Motor neuron (in vitro differentiated cells): Measurements from ENCODE around the gene HHIPL2. TPM values are rescaled to one million over a fixed set of nuclear protein-coding genes. Genes with fewer than 3 reads are reported as not detected.
"Not testable (repeated sequence)": the region's sequence is repeated elsewhere in the genome, so short reads cannot be mapped to it uniquely, and the experiment has no call there.

Source experiments
- ATAC-seq, 8 experiments: fragments of 200-7000 bp; cut with Tn5 transposase; replicated peaks in 6 of 8; 2 replicates each; pipeline ENCODE4 v1.8.0; 2021; ENCODE audit warnings: mild to moderate bottlenecking in 8 of 8, moderate library complexity in 8 of 8
- H3K27ac ChIP-seq, 2 donors: fragments of 250-450 bp; sonication (Bioruptor Pico); 2 replicates each; pipeline ENCODE4 v1.9.0; 2021; ENCODE audit warnings: antibody characterized with exemption in 2 of 2, mild to moderate bottlenecking in 2 of 2, moderate library complexity in 1 of 2
- H3K4me1 ChIP-seq, 2 donors: fragments of 250-450 bp; sonication (Bioruptor Pico); replicated peaks in 1 of 2; 2 replicates each; pipeline ENCODE4 v1.6.1; 2021; ENCODE audit warnings: antibody characterized with exemption in 2 of 2, mild to moderate bottlenecking in 2 of 2, moderate library complexity in 1 of 2
- H3K4me3 ChIP-seq, 5 donors: fragments of 250-450 bp; sonication (Bioruptor Pico); 2 replicates each; pipeline ENCODE4 v1.9.0; 2021; ENCODE audit warnings: antibody characterized with exemption in 5 of 5, mild to moderate bottlenecking in 5 of 5, moderate library complexity in 4 of 5
- WGBS, 10 experiments: fragments of 450-650 bp; shearing (Covaris generic); methylation state at CpG; one replicate each; pipeline ENCODE4 v1.0.0; 2022; 5-methylcytosine and 5-hydroxymethylcytosine counted together
- in situ Hi-C, 9 experiments: fragments of 400-800 bp; cut with MboI; loops; one replicate each; pipeline ENCODE4 v1.15.0; 2021; ENCODE audit warnings: low sequenced_read_pairs in 9 of 9, low pct_unique_long_range_greater_than_20kb in 2 of 9; ENCODE audit not compliant: unreplicated experiment in 9 of 9
- total RNA-seq, 8 experiments: library from RNA; unstranded; fragments of 300-600 nt; gene quantifications; 2 replicates each; pipeline versions ENCODE4 v1.2.3 to v1.2.4, GENCODE V29; 2022

Gene HHIPL2
- total RNA-seq, 8 experiments from 2014 or later, result 0.22 to 6.1 (median 0.78) TPM

DNA sequence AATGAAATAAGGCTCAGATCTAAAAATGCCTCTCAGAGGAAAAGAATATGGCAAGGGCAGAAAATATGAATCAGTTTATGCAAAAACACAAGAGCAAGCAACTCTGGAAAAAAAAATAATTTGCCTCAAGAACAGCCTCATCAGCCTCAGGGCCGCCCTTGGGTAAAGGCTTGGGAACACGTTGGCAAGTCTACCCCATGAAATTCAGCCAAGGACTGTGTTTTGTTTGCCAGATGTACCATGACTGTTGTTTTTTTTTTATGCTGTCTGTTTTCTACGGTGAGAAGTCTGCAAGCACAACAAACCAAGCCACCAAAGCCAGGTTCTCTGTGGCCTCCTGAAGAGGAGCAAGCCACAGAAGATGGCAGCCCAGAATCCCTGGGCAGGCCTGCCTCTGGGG is 18.0 kb downstream of the HHIPL2 start:
- Histone ChIP-seq H3K4me3 (no peak overlapping the region), H3K27ac (no peak overlapping the region), H3K4me1 (no peaks in the 10 kb centered on the region)
- in situ Hi-C loops, result no loop called here
- 34 to 83% (median 44%) methylated on average over 1 to 3 of the region's 3 CpGs; no CpG with 5 or more reads in 3 of the 10 experiments for WGBS, 10 experiments
- no peak for ATAC-seq

DNA sequence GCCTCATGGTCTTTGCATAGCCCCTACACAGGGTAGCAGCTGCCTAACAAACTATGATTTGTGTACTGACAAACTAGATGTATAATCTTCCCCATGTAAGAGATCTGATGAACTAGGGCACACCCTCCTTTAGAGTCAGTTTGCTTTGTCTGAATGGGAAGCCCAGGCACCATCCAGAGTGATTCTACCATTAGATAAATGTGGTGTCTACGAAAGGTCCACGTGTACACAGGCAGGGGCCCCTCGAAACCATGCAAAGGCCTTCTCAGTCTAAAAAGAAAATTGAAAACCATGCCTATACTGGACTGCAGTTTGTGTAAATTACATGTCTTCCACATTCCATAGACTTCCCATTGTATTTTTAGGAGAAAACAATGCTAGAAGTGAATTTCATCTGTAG is 18.7 kb downstream of the HHIPL2 start:
- in situ Hi-C loops, result no loop called here
- H3K4me1 ChIP-seq, result no peaks in the 10 kb centered on the region
- no peak overlapping the region for H3K4me3 ChIP-seq
- no peak overlapping the region for H3K27ac ChIP-seq
- 46 to 100% (median 80%) methylated on average over 1 to 3 of the region's 3 CpGs; no CpG with 5 or more reads in 3 of the 10 experiments for WGBS, 10 experiments
- no peak for ATAC-seq

DNA sequence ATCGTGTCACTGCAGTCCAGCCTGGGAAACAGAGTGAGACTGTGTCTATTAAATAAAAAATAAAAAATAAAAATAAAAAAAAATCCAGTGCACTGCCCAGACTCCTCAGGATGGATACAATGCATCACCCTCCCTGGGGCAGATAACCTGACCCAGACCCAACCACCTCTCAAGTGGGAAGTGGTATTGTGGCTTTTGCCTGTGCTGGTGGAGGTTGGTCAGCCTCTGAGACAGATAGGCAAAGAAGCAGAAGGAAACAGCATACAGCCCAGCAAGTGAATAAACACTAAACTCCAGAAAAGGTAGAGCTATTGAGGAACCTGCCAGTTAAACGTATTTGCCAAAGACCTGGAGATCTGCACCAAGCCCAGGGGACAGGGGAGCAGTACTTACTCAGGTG is 22.0 kb downstream of the HHIPL2 start:
- Histone ChIP-seq H3K4me3 (no peak overlapping the region), H3K27ac (no peak overlapping the region), H3K4me1 (no peaks in the 10 kb centered on the region)
- no peak for ATAC-seq
- WGBS, 10 experiments, result 80 to 100% (median 93%) methylated on average over 1 to 2 of the region's 2 CpGs; no CpG with 5 or more reads in 4 of the 10 experiments
- in situ Hi-C loops, result no loop called here

DNA sequence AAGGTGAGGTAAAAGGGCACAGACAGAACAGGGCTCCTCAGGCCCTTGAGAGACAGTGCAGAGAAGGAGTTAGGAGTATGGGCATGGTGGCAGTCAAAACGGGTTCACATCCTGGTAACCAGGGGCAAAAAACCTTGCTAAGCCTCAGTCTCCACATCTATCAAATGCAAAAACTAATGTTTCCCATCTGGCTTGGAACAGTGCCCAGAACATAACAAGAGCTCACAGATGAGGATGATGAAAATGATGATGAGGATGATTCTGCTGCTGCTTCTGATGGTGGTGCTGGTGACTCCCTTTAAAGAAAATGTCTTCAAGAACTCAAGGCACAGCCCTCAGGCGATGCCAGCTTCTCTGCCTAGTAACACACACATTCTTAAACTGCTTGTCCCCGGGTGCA is 24.1 kb downstream of the HHIPL2 start:
- Histone ChIP-seq H3K4me1 (no peaks in the 10 kb centered on the region), H3K4me3 (no peak overlapping the region), H3K27ac (no peak overlapping the region)
- in situ Hi-C loops, result no loop called here
- peak in 2 of 8 experiments; percentile 8 to 45 for ATAC-seq
- WGBS, 10 experiments, result 14 to 90% (median 82%) methylated on average over 1 to 3 of the region's 3 CpGs; no CpG with 5 or more reads in 3 of the 10 experiments

DNA sequence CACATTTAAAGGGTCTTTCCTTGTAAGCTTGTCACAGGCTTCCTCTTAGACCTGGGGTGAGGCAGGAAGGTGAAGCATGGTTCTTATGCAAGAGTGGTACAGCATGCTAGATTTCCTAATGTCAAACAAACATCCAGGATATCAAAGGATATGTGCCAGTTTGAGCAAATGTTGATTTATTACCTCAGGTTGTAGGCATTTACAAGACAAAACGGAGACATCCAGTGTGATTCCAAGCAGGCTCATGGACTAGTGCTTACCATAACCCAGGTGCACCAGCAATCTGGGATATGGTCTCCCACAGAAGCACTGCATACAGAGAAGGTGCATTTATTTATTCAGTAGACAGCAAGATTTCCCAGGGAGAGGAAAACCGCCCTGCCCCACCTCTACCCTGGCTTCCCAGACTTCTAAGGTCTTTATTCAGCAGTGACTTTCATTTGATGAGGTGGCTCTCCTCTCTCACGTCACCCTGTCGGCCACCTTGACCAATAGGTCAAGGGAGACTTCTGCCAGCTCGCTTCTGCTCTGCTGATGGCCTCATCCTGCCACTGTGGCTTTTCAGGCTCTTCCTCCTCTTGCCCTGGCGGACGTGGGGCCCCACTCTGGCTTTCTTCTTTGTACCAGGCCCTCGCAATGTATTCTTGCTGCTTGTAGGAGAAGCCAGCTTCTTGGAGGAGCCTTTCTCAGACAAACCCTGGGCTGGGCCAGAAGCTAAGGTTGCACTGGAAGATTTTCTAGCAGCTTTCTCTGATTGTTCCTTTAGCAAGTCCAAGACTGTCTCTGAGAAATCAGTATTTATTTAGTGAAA is 25.6 kb downstream of the HHIPL2 start:
- H3K27ac ChIP-seq, result no peak overlapping the region
- H3K4me1 ChIP-seq, result no peaks in the 10 kb centered on the region
- H3K4me3 ChIP-seq, result no peak overlapping the region
- in situ Hi-C loops, result no loop called here
- no peak for ATAC-seq
- 76 to 94% (median 88%) methylated on average over 1 to 7 of the region's 8 CpGs; no CpG with 5 or more reads in 3 of the 10 experiments for WGBS, 10 experiments

DNA sequence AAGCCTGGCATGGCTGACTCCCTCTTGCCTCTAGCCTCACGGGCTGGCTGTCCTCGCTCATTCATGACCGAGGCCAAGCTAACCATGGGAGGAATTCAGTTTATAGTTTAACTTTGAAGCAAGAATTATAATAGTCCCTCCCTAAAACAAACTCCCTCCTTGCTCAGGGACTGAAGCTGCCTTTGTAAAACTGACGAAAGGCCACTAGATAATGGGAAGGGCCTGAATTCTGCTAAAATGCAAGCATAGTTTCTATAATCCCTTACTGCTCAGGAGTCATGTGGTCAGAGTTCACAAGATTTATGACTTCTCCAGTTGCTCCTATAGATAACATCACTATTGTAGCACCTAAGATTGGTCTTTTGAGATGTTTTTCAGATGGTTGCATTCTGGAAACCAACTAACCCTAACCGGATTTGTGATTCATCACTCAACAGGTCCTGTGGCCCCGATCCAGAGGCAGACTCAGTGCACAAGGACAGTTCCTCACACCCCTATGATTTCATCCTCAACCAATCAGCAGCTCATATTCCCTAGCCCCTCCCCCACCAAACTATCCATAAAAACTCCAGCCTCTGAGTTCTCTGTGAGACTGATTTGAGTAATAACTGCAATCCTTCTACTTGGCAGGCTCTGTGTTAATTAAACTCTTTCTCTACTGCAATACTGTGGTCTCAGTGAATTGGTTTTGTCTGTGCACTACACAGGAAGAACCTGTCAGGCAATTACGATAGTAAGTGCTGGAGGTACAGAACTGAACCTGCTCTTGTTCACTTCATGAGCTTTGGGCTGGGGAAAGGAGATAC is 26.4 kb downstream of the HHIPL2 start:
- ATAC-seq, result peak in 5 of 8 experiments; percentile 26 to 91 (median 54)
- 33 to 100% (median 80%) methylated on average over 1 to 7 of the region's 7 CpGs for WGBS, 10 experiments
- no peak overlapping the region for H3K27ac ChIP-seq
- H3K4me1 ChIP-seq, result no peaks in the 10 kb centered on the region
- no peak overlapping the region for H3K4me3 ChIP-seq
- in situ Hi-C loops, result no loop called here

DNA sequence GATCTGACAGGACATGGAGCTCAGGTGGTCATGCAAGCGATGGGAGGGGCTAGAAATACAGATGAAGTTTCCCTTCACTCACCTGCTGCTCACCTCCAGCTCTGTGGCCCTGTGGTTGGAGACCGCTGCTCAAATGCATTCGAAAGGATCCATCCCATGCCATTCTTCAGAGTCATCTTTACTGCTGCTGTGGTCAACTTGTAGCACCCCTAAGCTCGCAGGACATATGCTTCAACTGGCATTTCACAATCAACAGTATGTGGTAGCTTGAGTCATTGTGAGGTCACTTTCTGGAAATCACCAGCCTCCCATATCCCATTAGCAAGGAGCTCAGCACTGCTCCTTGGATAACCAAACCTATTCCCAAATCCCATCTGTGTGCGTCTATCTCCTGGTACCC is 58.4 kb downstream of the HHIPL2 start:
- H3K4me3 ChIP-seq, H3K27ac ChIP-seq, in situ Hi-C loops, H3K4me1 ChIP-seq, ATAC-seq: not testable (repeated sequence)
- 100% methylated on average over 1 of the region's 5 CpGs; no CpG with 5 or more reads in 9 of the 10 experiments for WGBS, 10 experiments

DNA sequence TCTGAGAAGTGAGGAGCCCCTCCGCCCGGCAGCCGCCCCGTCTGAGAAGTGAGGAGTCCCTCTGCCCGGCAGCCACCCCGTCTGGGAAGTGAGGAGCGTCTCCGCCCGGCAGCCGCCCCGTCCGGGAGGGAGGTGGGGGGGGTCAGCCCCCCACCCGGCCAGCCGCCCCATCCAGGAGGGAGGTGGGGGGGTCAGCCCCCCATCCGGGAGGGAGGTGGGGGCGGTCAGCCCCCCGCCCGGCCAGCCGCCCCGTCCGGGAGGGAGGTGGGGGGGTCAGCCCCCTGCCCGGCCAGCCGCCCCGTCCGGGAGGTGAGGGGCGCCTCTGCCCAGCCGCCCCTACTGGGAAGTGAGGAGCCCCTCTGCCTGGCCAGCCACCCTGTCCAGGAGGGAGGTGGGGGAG is 60.1 kb downstream of the HHIPL2 start:
- in situ Hi-C loops, H3K4me3 ChIP-seq, H3K27ac ChIP-seq, ATAC-seq, H3K4me1 ChIP-seq: not testable (repeated sequence)
- no CpG with 5 or more reads among the region's 27 CpGs for WGBS, 10 experiments

DNA sequence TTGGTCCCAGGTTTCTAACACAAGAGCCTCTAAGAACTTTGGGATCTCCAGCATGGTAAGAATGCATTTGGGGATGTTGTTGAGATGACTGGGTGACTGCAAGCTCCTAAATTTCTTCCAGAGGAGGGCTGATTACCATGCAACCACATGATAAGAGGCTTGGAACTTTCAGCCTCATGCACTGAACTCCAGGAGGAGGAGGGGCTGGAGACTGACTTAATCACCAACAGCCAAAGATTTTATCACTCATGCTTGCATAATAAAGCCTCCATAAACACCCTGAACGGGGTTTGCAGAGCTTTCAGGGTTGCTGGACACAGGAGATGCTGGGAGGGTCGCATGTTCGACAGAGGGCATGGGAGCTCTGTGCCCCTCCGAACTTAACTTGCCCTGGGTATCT is 63.9 kb downstream of the HHIPL2 start:
- H3K27ac ChIP-seq, ATAC-seq, in situ Hi-C loops, H3K4me3 ChIP-seq, H3K4me1 ChIP-seq: not testable (repeated sequence)
- no CpG with 5 or more reads among the region's 4 CpGs for WGBS, 10 experiments

DNA sequence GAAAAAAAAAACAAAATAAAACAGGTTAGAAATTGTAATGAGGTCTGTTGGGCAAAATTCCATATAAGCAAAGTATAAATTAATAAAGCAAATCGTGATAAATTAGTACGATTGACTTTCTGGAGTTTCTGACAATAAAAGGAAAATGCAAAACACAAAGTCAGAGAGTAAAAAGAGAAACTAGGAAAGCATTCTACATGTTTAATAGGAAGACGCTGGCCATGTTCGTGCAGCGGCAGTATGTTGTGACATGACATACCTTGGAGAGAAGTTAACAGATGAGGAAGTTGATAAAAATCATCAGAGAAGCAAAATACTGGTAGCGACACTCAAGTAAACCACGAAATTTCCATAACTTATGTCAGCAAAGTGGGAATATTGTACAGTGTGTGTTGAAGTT is 68.3 kb downstream of the HHIPL2 start:
- no CpG with 5 or more reads among the region's 7 CpGs for WGBS, 10 experiments
- H3K27ac ChIP-seq, in situ Hi-C loops, H3K4me3 ChIP-seq, H3K4me1 ChIP-seq, ATAC-seq: not testable (repeated sequence)

DNA sequence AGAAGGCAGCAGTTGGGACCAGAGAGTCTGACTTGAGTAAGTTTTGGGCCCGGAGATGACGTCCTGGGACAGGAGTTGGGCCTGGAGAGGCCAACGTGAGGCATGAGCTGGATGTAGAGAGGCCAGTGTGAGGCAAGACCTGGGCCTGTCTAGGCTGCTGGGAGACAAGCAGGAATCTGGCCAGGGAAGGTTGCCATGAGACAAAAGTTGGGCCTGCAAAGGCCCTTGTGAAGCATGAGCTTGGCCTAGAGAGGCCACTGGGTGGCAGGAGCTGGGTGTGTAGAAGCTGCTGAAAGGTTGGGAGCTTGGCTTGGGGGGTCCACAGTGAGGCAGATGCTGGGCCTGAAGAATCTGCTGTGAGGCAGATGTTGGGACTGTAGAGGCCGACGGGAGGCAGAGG is 71.5 kb downstream of the HHIPL2 start:
- ATAC-seq, in situ Hi-C loops, H3K4me1 ChIP-seq, H3K4me3 ChIP-seq, H3K27ac ChIP-seq: not testable (repeated sequence)
- WGBS, 10 experiments, result 76% methylated on average over 3 of the region's 5 CpGs; no CpG with 5 or more reads in 9 of the 10 experiments

DNA sequence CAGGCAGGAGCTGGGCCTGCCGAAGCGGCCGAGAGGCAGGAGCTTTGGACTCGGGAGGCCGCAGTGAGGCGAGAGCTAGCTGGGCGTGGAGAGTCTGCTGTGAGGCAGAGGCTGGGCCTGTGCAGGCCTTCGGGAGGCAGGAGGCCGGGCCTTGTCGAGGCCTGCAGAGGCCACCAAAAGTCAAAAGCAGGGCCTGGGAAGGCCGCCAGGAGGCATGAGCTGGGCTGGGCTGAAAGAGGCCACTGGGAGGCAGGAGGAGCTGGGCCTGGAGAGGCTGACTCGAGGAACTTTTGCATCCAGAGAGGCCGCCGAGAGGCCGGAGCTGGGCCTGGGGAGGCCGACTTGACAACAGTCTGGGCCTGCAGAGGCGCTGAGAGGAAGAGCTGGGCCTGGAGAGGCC is 74.2 kb downstream of the HHIPL2 start:
- not testable (repeated sequence) for ATAC-seq, H3K27ac ChIP-seq, H3K4me3 ChIP-seq, H3K4me1 ChIP-seq
- in situ Hi-C loops, result loop anchor here in 7 of 9 experiments (25.0 kb wide), 5 partner anchors 164 to 1586 kb away; partner anchors contain the start of genes DUSP10 (in 1 of the 7) and HLX (in 1 of the 7)
- 50 to 100% (median 89%) methylated on average over 1 to 6 of the region's 17 CpGs; no CpG with 5 or more reads in 5 of the 10 experiments for WGBS, 10 experiments
